T-helper 1 cell treated with Interleukin-12 subunit alpha and Interleukin-12 subunit beta and Interleukin-4 antibody, amounts not matched to agents 30 ng/mL and 1 ng/mL, for 36 hours (primary cell): ENCODE measurements around the gene CLHC1. TPM values are rescaled to one million over a fixed set of nuclear protein-coding genes. Genes with fewer than 3 reads are reported as not detected.
"Not testable (repeated sequence)": the region's sequence is repeated elsewhere in the genome, so short reads cannot be mapped to it uniquely, and the experiment has no call there.

Experiments
- intact Hi-C: fragments of 100-400 bp; cut with micrococcal nuclease; formaldehyde crosslinking; loops from one replicate; pipeline ENCODE4 v1.15.1; 2024
- total RNA-seq: library from RNA; stranded (reverse); gene quantifications from 2 replicates; pipeline ENCODE4 v1.2.3, GENCODE V29; 2022

CLHC1 gene
- total RNA-seq, 1 donor from 2014 or later = 16.1 TPM

DNA sequence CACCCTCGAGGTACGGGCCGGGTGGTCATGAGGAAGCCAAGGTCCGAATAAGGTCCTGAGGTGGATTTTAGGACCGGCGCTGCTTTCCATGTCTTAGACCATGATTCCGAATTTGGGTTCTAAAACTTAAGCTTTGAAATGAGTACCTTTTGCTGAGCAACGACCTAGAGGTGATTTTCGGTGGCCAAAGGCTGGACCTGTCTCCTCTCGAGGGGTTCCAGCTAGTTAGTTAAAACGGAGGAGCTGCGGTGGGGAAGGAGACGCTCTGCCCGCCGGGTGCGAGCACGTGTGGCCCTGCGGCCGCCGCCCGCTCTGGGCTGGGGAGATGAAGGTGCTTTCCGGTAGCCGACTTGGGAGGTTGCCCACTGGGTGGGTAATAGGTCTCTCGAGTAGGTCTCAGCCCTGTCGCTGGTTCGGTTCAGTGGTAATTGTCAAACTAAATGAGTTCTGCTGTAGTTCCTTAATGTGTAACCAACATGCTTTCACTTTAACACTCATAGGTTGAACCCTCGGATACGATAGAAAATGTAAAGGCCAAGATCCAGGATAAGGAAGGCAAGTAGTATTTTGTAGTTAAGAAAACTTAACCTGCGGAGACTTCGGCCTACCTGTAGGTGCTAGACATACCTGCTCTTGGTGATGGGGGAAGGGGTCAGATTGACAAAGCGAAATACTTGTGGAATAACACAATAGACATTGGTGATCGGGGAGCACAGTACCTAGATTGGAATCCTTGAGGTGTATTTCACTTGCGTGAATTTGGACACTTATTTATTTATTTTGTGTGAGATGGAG is 967 bp upstream of the CLHC1 start:
- intact Hi-C loops = loop anchor here (1.0 to 5.0 kb wide), 18 partner anchors 10 to 1466 kb away; partner anchors contain the start of genes ASB3, CFAP36, CHAC2 and EML6

DNA sequence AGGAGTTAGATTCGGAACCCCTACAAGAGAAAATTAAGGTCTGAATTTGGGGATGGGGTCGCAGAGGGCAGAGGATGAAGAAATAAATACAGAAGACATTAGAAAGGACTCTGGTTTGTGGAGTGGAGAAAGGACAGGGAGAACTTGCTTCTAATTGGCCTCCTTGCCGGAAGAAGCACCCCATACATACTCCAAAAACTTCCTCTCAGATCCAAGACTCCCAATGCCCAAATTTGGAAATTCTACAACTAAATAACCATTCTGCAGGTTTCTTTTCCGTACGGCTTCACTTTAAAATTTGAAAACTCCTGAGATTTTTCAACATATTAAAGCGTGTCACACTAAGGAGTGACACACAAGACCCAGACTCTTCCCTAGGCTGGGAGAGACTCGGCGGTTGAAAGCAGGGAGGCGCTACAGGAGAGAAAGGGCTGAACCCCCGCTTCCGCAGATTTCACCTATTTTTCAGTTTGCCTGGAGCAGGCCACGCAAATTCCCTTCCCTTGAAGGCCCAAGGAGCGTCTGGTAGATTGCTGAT is 478 bp downstream of the CLHC1 start:
- intact Hi-C loops = loop anchor here (1.0 to 5.0 kb wide), 17 partner anchors 8 to 1465 kb away; partner anchors contain the start of genes ASB3, CFAP36, CHAC2 and EML6

GRCh38 chr2:55230551-55230950 is 1.5 kb downstream of the CLHC1 start:
- intact Hi-C loops = loop anchor here (5.0 kb wide), 2 partner anchors 328 to 1443 kb away; partner anchors contain the start of genes ASB3 and ERLEC1

- intact Hi-C loops = no loop called here
These were observed 2.9 kb downstream of the CLHC1 start for GRCh38 chr2:55229221-55229620.

- intact Hi-C loops = no loop called here
These were observed 3.9 kb downstream of the CLHC1 start for GRCh38 chr2:55228226-55228563.

GRCh38 chr2:55227437-55228225 is 4.5 kb downstream of the CLHC1 start:
- intact Hi-C loops = not testable (repeated sequence)

- intact Hi-C loops = no loop called here
These were observed 6.5 kb downstream of the CLHC1 start for GRCh38 chr2:55225481-55226020.

- intact Hi-C loops = loop anchor here (5.0 kb wide), 1 partner anchor 1108 kb away; the partner anchor contains the start of gene ACYP2
These were observed 7.3 kb downstream of the CLHC1 start for GRCh38 chr2:55224761-55225261.

DNA sequence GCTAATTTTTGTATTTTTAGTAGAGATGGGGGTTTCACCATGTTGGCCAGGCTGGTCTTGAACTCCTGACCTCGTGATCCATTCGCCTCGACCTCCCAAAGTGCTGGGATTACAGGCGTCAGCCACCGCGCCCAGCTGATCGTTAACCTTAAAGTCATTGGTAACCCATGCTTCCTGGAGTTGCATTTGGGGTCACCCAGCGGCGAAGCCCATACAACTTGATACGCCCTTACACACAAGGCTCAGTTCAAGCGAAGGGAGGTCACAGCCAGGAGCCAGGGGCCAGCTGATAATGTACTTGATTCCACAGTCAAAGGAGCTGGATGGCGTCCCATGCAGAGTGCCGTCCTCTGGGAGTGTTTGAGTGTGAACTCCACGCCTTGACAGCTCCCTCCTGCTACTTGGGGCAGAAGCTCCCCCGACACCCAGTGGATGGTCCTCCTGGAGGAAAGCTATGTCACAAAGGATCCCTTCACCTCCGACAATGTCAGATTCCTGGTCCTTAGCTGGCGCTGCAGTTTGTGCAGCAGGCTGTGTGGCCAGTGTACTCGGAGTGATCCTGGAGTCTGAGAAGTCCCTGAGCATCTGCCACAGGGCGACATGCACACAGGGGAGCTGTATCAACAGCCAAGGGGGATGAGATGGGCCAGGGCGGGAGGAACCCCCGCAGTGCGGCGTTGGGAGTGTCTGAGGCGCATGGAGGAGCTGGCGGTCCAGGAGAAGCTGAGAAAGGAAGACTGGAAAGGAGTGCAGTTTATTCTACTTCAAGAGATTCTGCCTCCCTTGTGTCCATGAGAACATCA is 7.9 kb downstream of the CLHC1 start:
- intact Hi-C loops = loop anchor here (1.0 to 5.0 kb wide), 10 partner anchors 8 to 1107 kb away; partner anchors contain the start of genes ACYP2, CCDC88A, CFAP36 and CLHC1

- intact Hi-C loops = no loop called here
These were observed 18.3 kb downstream of the CLHC1 start for GRCh38 chr2:55213822-55214221.

DNA sequence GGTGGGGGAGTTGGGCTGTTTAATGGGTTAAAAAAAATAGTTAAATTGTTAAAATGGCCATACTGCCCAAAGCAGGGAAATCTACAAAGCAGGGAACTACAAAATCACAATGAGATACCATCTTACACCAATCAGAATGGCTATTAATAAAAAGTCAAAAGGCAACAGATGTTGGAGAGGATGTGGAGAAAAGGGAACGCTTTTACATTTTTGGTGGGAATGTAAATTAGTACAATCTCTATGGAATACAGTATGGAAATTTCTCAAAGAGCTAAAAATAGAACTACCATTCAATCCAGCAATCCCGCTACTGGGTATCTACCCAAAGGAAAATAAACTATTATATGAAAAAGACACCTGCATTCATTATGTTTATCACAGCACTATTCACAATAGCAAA is 27.1 kb downstream of the CLHC1 start:
- intact Hi-C loops = no loop called here

- intact Hi-C loops = no loop called here
These were observed 27.6 kb downstream of the CLHC1 start for GRCh38 chr2:55204536-55204935.

GRCh38 chr2:55200416-55200815 is 31.7 kb downstream of the CLHC1 start:
- intact Hi-C loops = no loop called here

- intact Hi-C loops = no loop called here
These were observed 35.6 kb downstream of the CLHC1 start for GRCh38 chr2:55196526-55196925.

- intact Hi-C loops = not testable (repeated sequence)
These were observed 40.2 kb downstream of the CLHC1 start for GRCh38 chr2:55191888-55192287.

- intact Hi-C loops = not testable (repeated sequence)
These were observed 45.3 kb downstream of the CLHC1 start for GRCh38 chr2:55186837-55187236.

DNA sequence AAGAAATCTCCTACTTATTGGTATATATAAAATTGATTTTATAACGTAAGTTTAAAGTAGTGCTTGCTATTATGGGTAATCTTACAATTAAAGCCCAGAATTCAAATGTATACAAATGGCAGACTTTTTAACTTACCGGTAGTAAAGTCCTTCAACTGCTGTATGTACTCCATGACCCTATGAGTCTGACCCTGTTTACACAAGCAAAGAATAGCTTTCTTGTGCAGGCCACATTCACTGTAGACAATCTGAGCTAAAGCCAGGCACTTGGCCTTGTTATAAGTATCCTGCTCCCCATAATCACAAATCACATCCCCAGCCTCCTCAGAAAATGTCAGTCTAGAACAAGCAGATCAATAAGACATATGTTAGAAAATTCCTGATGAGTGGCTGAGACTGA is 51.7 kb downstream of the CLHC1 start:
- intact Hi-C loops = no loop called here

GRCh38 chr2:55176094-55176415 is 56.0 kb downstream of the CLHC1 start:
- intact Hi-C loops = loop anchor here (5.0 kb wide), 1 partner anchor 454 kb away; the partner anchor contains the start of gene EML6

DNA sequence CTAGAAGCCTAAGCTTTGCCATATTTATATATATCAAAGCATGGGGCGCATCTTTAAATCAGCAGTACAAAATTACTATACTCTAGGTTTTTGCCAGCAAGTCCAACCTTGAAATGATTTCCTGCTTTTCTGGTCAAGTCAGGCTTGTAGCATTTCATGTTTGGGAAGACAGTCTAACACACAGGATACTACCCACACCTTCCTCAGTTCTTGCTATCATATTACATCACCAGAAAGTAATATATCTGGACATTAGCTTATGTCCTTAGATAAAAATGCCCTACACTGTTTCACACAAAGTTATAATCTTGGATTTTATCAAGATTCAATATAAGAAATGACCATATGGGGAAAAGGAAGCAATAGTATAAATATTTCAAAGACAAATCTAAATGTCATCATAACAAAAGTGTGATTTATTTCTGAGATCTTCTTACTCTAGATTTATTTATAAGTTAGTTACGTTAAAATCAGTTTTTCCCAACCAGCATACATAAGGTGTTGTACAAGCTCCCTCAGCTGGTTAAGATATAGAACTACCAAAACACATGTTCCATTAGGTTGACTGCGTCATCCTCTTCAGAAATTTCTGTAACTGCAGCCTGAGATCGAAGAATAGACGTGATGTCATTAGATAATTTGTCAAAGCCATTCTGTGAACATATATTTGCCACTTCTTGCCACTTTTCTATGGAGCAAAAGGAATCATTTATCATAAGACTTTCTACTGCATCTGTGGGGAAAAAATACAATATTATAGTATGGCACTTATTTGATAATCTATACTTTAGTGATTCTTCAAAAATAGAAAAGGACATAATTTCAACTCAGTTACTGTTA is 56.6 kb downstream of the CLHC1 start:
- intact Hi-C loops = loop anchor here (1.0 to 5.0 kb wide), 6 partner anchors 160 to 510 kb away; partner anchors contain the start of gene EML6
